Fibroblast of villous mesenchyme (primary cell): ENCODE results near the gene ACAN. TPM values are rescaled to one million over a fixed set of nuclear protein-coding genes. Genes with fewer than 3 reads are reported as not detected.

Experiments
- DNase-seq: peaks from one replicate; pipeline ENCODE4 v3.0.0-alpha.2; 2010; ENCODE audit warnings: low read depth
- H3K4me3 ChIP-seq: 2 replicates; pipeline ENCODE4 v1.5.1; 2011; ENCODE audit warnings: low read depth, mild to moderate bottlenecking, low read length
- CTCF ChIP-seq: IDR thresholded peaks from 2 replicates; pipeline ENCODE4 v1.5.1; 2012; ENCODE audit warnings: low read depth, mild to moderate bottlenecking, low read length; ENCODE audit not compliant: insufficient read depth
- total RNA-seq: library from RNA; depleted of rRNA; stranded (reverse); fragments of >200 nt; gene quantifications from 2 replicates; pipeline ENCODE4 v1.2.3, GENCODE V29; 2012

ACAN gene
- total RNA-seq, 1 donor = not detected

DNA sequence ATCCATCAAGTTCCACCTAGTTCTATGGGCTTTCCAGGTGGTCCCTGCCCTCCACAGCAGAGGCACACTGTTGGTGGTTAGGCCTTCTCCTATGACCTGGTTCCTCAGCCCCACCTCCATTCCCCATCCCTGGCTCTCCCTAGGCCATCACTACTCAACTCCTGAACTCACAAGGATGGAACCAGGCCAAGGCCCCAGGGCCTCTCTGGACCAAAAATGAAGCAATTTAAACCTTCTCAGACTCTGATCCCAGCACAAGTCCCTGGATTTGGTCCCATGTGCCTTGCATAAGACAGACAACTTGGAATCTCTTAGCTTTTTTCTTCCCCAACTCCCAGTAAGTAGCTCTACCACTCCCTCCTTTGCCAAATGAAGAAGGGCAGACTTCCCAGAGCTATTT is 14.4 kb upstream of the ACAN start:
- no peak overlapping the region for H3K4me3 ChIP-seq
- TF ChIP-seq CTCF = no peak
- DNase-seq = no peak

DNA sequence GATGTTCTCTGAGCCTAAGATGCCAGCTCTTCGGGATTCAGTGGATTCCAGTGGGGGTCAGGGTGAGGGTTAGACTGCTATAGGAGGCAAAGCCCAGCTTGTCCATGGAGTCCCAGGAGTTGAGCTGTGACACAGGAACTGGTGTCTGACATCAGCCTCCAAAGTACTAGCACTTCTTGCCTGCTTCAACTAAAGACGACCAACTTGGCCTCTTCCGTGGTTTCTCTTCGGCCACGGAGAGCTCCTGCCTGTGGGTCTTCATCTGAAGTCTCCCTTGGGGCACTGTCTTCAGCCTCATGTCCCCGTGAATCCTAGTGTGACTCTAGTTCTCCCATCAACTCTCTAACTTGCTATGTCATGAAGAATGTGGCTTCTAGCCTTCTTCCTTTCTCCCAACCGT is 12.8 kb upstream of the ACAN start:
- no peak overlapping the region for H3K4me3 ChIP-seq
- DNase-seq = no peak
- TF ChIP-seq CTCF = no peak

DNA sequence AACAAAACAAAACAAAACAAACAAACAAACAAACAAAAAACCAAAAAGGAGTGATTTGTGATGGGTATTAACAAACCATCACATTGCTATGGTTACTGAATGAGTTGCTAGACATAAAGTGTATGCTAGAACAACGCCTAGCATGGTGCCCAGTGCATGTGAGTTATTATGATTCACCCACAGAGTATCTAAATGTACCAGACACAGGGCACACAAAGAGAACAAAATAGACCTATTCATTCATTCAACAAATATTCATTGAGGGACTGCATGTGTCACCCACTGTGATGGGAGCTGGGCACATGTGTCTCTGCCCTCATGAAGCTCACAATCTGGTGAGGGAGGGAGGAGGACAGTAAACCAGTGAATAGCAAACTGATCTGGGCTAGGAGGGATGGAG is 11.6 kb upstream of the ACAN start:
- H3K4me3 ChIP-seq = no peak overlapping the region
- no peak for DNase-seq
- no peak for TF ChIP-seq CTCF

DNA sequence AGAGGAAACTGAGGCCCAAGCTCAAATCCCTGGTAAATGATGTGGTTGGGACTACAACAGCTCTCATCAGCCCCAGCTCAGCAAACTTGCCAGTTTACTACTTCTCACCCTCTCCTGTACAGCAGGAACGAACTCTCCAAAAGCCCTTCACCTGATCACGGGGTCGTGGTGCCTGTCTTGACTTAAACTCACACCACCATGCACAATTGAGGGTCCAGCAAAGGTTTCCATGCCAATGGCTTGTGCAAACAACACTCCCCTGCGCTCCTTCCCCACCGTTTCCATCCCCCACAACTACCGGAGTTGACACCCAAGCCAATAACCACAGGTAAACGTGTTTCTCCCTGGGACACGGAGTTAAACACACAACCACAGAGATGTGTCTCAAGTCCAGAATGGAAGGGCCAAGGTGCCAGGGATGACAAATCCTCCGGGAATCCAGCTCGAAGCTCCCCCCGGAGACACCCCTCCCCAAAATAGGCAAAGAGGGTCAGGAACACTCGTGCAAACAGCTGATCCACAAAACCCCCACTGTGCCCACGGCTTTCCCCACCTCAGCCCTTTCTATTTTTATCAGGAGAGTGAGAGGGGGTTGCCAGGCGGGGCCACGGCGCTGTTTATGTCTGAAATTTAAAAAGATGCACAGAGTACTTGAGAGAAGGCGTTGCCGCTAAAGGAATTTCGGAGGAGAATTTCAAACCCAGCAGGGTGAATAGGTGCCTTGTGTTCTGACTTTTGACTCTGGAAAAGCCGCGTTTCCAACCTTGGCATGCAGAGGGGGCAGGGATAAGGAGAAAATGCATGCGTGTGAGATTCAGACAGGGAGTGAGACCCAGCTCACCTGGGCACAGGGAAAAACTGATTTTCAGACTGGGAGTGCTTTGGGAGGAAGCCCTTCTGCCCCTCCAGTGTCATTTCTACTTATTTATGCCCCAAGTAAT is 10.6 kb upstream of the ACAN start:
- no peak for DNase-seq
- TF ChIP-seq CTCF = no peak
- no peak overlapping the region for H3K4me3 ChIP-seq

DNA sequence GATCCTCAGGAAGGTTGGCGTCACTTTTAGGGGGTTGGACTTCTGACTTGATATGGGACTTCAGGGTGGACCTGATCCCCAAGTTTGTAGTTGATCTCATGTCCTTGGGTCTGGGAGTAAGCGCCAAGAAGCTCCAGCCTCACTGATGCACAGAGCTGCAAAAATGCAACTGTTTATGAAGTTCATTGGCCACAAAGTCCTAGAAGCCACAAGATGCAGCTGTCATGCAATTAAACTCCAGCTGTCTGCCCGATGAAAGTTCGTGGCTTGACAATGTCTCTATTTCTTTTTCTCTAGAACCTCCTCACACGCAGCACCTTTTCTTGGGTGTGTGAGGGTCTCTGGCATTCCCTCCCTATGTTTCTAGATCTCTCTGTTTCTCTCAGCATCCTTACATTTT is 9.2 kb upstream of the ACAN start:
- H3K4me3 ChIP-seq = no peak overlapping the region
- DNase-seq = no peak
- TF ChIP-seq CTCF = no peak

DNA sequence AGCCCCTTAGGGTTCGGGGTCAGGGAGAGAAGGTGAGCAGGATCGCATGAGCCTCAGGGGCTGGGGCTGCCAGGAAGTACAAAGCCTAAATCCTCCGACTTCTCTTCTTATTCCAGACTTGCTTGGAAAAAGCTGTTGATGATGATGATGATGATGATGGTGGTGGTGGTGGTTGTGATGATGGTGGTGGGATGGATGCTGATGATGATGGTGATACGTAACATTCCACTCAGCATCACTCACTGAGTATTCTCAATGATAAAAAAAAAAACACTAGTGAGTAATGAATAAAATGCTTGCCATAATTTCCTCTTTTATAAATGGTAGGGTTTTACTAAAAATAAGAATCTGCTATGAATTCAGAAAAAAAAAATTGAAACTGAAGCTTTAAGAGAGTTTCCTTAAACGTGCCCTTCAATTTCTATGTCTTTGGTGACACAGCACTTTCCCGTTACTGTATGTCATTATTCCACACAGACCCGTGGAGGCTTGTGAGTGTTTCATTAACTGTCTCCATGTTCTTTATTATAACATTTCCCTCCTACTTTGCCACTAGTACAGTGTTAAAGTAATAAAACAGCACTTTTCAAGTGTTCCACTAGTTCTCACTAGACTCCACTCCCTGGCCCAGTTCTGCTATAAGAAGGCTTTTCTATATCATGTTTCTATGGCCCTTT is 5.4 kb upstream of the ACAN start:
- no peak for DNase-seq
- H3K4me3 ChIP-seq = no peak overlapping the region
- TF ChIP-seq CTCF = no peak
